IPS-18a (cell line): ENCODE measurements around the gene GNAQ.

Source experiments
- H3K27ac ChIP-seq: one replicate; pipeline ENCODE4 v1.5.1; 2013; ENCODE audit warnings: low read length
- H3K27me3 ChIP-seq: one replicate; pipeline ENCODE4 v1.6.1; 2013; ENCODE audit warnings: mild to moderate bottlenecking, low read length; ENCODE audit not compliant: control insufficient read depth, insufficient read depth
- H3K36me3 ChIP-seq: one replicate; pipeline ENCODE4 v1.6.1; 2013; ENCODE audit warnings: low read depth, low read length; ENCODE audit not compliant: control insufficient read depth
- H3K4me1 ChIP-seq: one replicate; pipeline ENCODE4 v1.6.1; 2013; ENCODE audit warnings: low read depth, low read length; ENCODE audit not compliant: control insufficient read depth
- H3K4me3 ChIP-seq: one replicate; pipeline ENCODE4 v1.5.1; 2013; ENCODE audit warnings: low read length
- H3K9ac ChIP-seq: one replicate; pipeline ENCODE4 v1.6.1; 2013; ENCODE audit warnings: mild to moderate bottlenecking, low read length, moderate library complexity
- H3K9me3 ChIP-seq: one replicate; pipeline ENCODE4 v1.6.1; 2013; ENCODE audit warnings: low read depth, low read length; ENCODE audit not compliant: control insufficient read depth

GNAQ gene

DNA sequence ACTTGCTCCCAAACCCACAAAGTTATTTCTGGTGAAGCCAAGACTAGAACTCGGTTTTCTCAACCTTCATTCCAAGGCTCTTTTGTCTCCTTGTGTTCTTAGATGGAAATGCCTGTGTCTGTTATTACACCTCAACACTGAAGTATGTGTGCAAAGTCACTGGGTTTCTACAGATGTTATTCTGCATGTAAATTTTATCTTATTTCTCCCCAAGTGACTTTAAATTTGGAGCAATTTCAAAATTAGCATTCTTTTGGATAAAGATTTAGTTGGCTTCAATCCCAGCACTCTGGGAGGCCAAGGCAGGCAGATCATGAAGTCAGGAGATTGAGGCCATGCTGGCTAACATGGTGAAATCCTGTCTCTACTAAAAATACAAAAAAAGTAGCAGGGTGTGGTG lies 279.1 kb downstream of the GNAQ start:
- no peaks in the 10 kb centered on the region for H3K27me3 ChIP-seq
- no peaks in the 10 kb centered on the region for H3K36me3 ChIP-seq
- H3K4me1 ChIP-seq: no peaks in the 10 kb centered on the region
- no peak overlapping the region for H3K4me3 ChIP-seq
- no peak overlapping the region for H3K27ac ChIP-seq
- H3K9me3 ChIP-seq: no peaks in the 10 kb centered on the region
- no peak overlapping the region for H3K9ac ChIP-seq

DNA sequence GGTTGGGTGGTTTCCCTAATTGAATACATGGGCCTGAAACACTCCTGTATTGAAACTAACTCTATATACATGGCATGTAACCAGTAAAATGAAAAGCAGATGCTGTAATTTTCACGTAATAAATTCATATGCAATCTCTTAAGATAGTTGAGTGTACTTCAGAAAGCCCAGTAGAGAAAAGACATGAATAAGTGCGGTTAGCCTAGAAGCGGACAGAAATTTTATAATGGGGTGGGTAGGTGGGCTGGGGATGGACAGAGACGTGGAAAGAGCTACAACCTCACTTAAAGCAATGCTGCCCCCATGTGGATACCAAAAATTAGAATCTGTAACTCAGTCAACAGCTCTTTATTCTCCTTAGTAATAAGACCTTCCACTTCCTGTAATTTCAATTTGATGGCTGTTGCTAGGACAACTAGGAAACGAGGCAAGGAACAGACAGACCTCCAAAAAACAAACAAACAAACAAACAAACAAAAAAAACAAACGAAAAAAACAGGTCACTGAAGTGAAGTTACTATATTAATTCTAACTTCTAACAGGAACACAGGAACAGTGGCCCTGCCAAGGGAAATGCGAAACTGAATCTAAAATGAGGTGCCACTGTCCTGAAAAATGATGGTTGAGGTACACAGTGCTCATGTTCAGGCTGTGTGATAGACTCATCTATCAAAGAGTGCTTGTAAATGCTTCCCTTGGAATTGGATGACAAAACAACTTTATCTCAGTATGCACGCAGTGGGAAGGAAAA lies 280.1 kb downstream of the GNAQ start:
- Histone ChIP-seq H3K9ac (no peak overlapping the region), H3K4me1 (no peaks in the 10 kb centered on the region), H3K27me3 (no peaks in the 10 kb centered on the region), H3K27ac (no peak overlapping the region), H3K36me3 (no peaks in the 10 kb centered on the region), H3K9me3 (no peaks in the 10 kb centered on the region), H3K4me3 (no peak overlapping the region)

DNA sequence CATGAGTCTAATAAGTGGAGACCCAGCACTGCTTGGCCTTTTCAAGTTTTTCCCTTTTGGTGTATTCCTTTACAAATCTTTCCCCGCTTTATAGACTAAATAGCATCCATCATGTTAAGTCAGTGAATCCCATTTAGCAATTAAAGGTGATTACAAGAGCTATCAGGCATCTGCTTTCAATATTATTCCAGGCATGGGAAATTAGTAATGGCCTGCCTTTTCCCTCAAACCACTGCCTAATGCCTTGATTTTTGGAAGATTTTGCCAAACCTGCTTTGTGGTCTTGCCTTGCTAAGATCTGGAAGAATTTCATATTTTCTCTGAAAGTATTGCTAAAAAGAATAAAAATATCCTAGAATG lies 280.6 kb downstream of the GNAQ start:
- no peaks in the 10 kb centered on the region for H3K9me3 ChIP-seq
- H3K4me3 ChIP-seq: no peak overlapping the region
- peaks cover 5% of the 10 kb centered on the region for H3K4me1 ChIP-seq
- H3K27me3 ChIP-seq: no peaks in the 10 kb centered on the region
- no peak overlapping the region for H3K9ac ChIP-seq
- no peak overlapping the region for H3K27ac ChIP-seq
- H3K36me3 ChIP-seq: no peaks in the 10 kb centered on the region

DNA sequence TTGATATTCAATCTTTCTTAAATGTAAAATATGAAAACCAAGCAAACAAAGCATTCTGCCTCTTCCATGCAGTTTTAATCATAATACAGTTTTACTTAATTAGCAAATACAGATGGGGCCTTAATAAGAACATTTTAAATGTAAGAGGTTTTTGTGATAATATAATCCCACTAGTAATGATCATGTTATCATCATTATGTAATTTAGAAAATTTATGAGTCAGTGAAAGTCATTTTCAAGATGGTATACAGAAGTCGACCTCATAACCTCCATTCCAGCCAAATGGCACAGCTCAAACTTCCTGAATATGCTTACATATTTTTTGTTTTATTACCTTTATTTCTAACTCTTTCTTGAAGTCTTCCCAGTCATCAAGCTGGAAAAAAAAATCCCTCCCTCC lies 281.3 kb downstream of the GNAQ start:
- no peaks in the 10 kb centered on the region for H3K36me3 ChIP-seq
- H3K9me3 ChIP-seq: no peaks in the 10 kb centered on the region
- H3K27ac ChIP-seq: no peak overlapping the region
- no peaks in the 10 kb centered on the region for H3K27me3 ChIP-seq
- H3K4me1 ChIP-seq: peaks cover 6% of the 10 kb centered on the region
- no peak overlapping the region for H3K9ac ChIP-seq
- H3K4me3 ChIP-seq: no peak overlapping the region

DNA sequence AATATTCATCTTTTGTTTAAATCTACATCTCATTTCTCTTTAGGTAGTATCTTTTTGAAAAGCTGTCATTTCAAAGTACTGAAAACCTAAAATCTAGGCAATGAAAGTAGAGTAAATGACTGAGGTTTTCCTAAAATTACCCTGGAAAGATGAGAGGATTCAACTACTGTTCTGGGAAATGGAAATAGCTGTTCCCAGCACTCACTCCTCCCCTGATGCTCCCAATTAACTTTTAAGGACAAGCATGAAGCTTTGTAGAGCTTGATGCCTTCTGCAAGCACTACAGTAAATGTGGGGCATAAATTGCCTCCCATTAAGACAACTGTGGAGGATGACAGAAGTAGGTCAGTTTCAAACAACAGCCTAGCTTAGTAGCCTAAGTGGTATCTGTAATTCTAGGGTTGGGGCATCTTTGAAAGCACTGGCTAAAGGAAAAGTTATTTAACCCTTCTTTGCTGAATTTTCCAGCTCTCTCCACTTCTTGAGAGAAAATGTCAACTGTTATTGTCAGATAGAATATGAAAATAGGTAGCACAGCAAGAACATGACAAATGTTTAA lies 283.3 kb downstream of the GNAQ start:
- no peak overlapping the region for H3K4me3 ChIP-seq
- H3K9me3 ChIP-seq: no peaks in the 10 kb centered on the region
- H3K27ac ChIP-seq: no peak overlapping the region
- peaks cover 12% of the 10 kb centered on the region for H3K4me1 ChIP-seq
- H3K9ac ChIP-seq: no peak overlapping the region
- no peaks in the 10 kb centered on the region for H3K36me3 ChIP-seq
- H3K27me3 ChIP-seq: no peaks in the 10 kb centered on the region

DNA sequence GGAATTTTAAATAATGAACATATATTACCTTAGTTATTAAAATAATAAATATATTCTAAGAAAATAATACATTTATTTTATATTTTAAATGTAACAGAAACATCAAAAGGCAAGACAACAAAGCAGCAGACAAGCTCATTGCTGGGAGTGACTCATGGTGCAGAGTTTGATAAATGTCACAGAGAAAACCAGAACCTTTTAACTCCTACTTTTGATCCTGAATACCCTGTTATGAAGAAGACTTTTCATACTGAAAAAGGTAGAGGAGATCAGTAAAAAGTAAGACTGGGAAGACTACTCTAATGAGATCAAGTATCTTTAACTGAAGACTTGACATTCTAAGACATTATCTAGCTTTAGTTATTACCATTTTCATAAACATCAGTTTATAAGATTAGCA lies 284.4 kb downstream of the GNAQ start:
- Histone ChIP-seq H3K27ac (no peak overlapping the region), H3K4me3 (no peak overlapping the region), H3K36me3 (no peaks in the 10 kb centered on the region), H3K4me1 (peaks cover 12% of the 10 kb centered on the region), H3K9me3 (no peaks in the 10 kb centered on the region), H3K27me3 (no peaks in the 10 kb centered on the region), H3K9ac (no peak overlapping the region)

DNA sequence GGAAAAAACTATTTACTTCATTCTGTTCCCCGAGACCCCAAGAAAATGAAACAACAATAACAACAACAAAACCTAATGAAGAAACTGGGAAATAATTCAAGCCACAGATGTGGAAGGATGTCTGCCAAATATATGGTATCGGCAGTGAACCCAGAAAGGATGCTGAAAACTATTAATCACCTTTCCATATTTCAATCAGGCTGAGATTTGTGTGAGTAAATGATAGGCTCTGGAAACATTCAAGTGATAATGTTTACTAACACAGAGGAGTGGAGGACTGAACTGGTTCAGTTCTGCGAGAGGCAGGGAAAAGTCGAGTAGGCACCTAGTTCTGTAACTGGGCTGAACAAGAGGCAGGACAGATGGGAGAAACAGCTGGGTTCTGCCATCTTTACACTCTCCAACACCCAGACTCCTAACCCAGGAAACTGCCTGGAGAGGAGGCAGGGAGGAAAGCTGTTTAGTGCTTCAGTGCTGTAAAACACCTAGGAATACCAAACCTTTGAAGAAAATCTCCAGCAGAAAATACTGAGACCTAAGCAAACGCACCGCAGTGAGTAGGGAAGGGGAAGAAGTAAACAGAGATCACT lies 286.7 kb downstream of the GNAQ start:
- Histone ChIP-seq H3K9ac (no peak overlapping the region), H3K27ac (no peak overlapping the region)

DNA sequence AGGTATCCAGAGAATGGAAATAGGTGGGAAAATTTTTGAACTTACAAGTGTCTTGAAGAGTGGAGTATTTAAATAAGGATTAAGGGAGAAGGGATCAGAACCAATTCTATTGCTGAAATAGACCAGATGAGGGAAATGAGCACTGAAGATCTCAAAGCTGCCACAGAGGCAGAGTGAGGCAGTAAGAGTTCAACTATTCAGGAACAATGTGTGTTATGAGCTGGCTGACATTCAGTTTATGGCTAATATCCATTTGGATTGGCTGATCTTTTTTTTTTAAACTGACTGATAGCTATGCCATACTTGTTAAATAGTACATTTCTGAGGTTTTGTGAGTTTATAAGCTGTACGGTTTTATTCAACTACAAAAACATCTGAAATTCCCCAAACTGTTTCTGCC lies 288.2 kb downstream of the GNAQ start:
- no peaks in the 10 kb centered on the region for H3K9me3 ChIP-seq
- H3K27me3 ChIP-seq: no peaks in the 10 kb centered on the region
- H3K36me3 ChIP-seq: no peaks in the 10 kb centered on the region

More for the DNA sequence above, 286.7 kb downstream of the GNAQ start:
- Histone ChIP-seq H3K9me3 (no peaks in the 10 kb centered on the region), H3K4me1 (peaks cover 12% of the 10 kb centered on the region), H3K36me3 (no peaks in the 10 kb centered on the region), H3K27me3 (no peaks in the 10 kb centered on the region), H3K4me3 (no peak overlapping the region)

DNA sequence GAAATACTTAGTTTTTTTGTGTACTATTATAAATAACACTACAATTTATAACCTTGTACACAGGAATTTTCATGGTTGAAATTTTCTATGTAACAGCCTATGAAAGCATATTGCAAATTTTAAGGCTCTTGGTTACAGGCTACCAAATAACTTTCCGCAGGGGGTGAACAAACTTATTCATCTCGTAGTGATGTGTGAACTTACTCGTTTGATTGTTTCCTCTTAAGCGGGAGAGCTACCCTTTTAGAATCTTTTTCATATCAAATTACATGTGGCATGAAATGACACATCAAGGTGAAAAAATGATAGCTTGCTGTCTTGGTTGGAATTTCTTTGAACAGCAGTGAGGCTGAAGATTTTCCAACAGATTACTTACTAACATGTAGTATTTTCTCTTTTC lies 292.7 kb downstream of the GNAQ start:
- H3K27me3 ChIP-seq: no peaks in the 10 kb centered on the region
- no peaks in the 10 kb centered on the region for H3K9me3 ChIP-seq
- H3K4me1 ChIP-seq: peaks cover 26% of the 10 kb centered on the region
- H3K36me3 ChIP-seq: no peaks in the 10 kb centered on the region
- no peak overlapping the region for H3K27ac ChIP-seq
- H3K4me3 ChIP-seq: no peak overlapping the region
- H3K9ac ChIP-seq: no peak overlapping the region

More for the DNA sequence above, 288.2 kb downstream of the GNAQ start:
- H3K9ac ChIP-seq: no peak overlapping the region
- H3K27ac ChIP-seq: no peak overlapping the region
- no peak overlapping the region for H3K4me3 ChIP-seq
- H3K4me1 ChIP-seq: peaks cover 19% of the 10 kb centered on the region

DNA sequence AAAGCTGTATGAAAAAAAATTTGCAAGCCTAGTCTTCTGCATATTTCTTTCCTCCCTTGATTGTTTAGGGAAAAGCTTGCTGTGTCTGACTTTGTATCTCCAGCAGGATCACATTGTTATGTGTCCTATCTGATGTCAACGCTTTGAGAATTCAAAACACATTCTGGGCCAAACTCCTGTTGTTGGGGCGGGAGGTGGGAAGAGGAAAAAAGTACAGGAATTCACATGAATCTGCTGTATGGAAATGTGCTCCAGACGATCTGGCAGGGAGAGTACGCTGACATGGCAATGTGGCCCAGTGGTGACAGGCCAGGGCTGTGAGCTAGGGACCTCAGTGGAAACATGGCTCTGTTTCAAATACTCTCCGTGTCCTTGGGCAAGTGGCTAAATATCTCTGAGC lies 296.1 kb downstream of the GNAQ start:
- no peaks in the 10 kb centered on the region for H3K27me3 ChIP-seq
- no peaks in the 10 kb centered on the region for H3K9me3 ChIP-seq
- peaks cover 26% of the 10 kb centered on the region for H3K4me1 ChIP-seq
- H3K36me3 ChIP-seq: no peaks in the 10 kb centered on the region
- H3K27ac ChIP-seq: peak overlapping the region; percentile 14
- H3K4me3 ChIP-seq: no peak overlapping the region
- no peak overlapping the region for H3K9ac ChIP-seq

DNA sequence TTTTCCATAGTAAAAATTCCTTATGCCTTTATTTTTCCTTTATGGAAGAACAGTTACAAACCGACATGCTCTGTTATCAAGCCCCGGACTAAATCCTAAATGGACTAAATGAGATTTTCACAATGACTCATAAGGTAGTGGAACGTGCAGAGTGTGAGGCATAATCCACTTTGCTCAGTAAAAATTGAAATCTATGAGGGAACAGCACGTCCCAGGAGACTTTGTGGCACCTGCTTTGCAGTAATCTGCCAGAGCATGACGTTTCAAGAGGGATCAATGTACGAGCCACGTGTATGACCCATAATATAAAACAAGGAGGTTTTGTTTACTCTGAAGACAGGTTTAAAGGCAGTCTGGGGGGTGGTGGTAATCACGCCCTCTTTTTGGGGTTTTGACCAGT lies 299.7 kb downstream of the GNAQ start:
- Histone ChIP-seq H3K27ac (no peak overlapping the region), H3K27me3 (no peaks in the 10 kb centered on the region), H3K4me3 (no peak overlapping the region), H3K36me3 (peaks cover 13% of the 10 kb centered on the region), H3K4me1 (peaks cover 23% of the 10 kb centered on the region), H3K9me3 (no peaks in the 10 kb centered on the region), H3K9ac (no peak overlapping the region)
